ENCODE data around the gene CKLF.

CKLF gene

DNA sequence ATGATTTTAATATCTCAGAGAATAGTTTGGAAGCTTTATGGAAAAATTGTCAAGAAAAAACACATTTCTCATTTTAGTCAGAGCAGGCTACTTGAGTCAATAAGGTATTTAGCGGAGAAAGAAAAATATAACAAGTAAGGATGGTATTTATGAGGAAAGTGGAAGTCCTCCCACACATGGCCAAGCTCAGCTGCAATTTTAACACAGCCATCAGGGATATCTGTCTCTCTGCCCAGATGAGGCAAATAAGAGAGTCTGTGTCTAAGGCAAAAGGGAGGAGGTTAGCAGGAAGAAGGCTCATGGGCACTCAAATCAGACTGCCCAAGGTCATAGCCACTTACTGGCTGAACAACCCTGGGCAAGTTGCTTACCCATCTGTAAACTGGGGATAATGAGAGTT is 21.7 kb downstream of the CKLF start:
- no peak for DNase-seq (ENCODE audit: low read depth)
- TF ChIP-seq CTCF (conservative IDR thresholded peaks at IDR 0.05; ENCODE audit: low read depth, low read length), result no peak
- H3K4me3 ChIP-seq (ENCODE audit: low read depth, low read length), result no peak overlapping the region

GRCh38 chr16:66574531-66574930 is 22.2 kb downstream of the CKLF start:
- H3K4me3 ChIP-seq (ENCODE audit: low read depth, low read length), result no peak overlapping the region
- no peak for TF ChIP-seq CTCF (conservative IDR thresholded peaks at IDR 0.05; ENCODE audit: low read depth, low read length)
- no peak for DNase-seq (ENCODE audit: low read depth)

DNA sequence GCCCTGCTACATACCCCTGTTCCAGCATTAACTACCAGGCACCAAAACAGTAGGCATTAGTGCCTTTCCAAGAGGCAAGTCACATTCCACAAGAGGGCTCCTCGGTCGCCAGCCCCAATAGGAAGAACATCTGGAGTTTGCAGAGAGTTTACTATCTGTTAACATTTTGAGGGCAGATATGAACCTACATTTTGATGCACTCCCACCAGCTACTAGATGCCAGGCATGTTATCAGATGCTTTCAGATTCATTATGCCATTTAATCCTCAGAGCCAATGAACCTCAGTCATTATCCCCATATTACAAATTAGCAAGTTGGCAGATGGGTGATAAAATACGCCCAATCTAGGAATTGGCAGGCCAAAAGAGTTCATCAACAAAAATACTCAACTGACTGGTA is 22.7 kb downstream of the CKLF start:
- TF ChIP-seq CTCF (conservative IDR thresholded peaks at IDR 0.05; ENCODE audit: low read depth, low read length), result no peak
- DNase-seq (ENCODE audit: low read depth), result no peak
- no peak overlapping the region for H3K4me3 ChIP-seq (ENCODE audit: low read depth, low read length)

GRCh38 chr16:66576296-66576695 is 23.9 kb downstream of the CKLF start:
- no peak for TF ChIP-seq CTCF (conservative IDR thresholded peaks at IDR 0.05; ENCODE audit: low read depth, low read length)
- H3K4me3 ChIP-seq (ENCODE audit: low read depth, low read length), result no peak overlapping the region
- no peak for DNase-seq (ENCODE audit: low read depth)

- H3K4me3 ChIP-seq (ENCODE audit: low read depth, low read length), result peak within 1 kb of the TSS; percentile 37
- no peak for TF ChIP-seq CTCF (conservative IDR thresholded peaks at IDR 0.05; ENCODE audit: low read depth, low read length)
- peak; percentile 30 for DNase-seq (ENCODE audit: low read depth)
Observed at GRCh38 chr16:66578651-66579531, 26.5 kb downstream of the CKLF start, which contains the start of gene CMTM2. CMTM2 (plus strand) TSS chr16:66579463; CDS start chr16:66579608, 145 bp downstream.

GRCh38 chr16:66580605-66581209 is 28.3 kb downstream of the CKLF start:
- peak; percentile 50 for TF ChIP-seq CTCF (conservative IDR thresholded peaks at IDR 0.05; ENCODE audit: low read depth, low read length)

More at GRCh38 chr16:66580605-66581209, 28.3 kb downstream of the CKLF start:
- DNase-seq (ENCODE audit: low read depth), result peak; percentile 87
- no peak overlapping the region for H3K4me3 ChIP-seq (ENCODE audit: low read depth, low read length)

Data from choroid plexus epithelial cell (primary cell).